Brain microvascular endothelial cell (primary cell): ENCODE data around the gene EXD2.
"Not testable (repeated sequence)": the region's sequence is repeated elsewhere in the genome, so short reads cannot be mapped to it uniquely, and the experiment has no call there.

Source experiments
- DNase-seq: peaks from one replicate; pipeline ENCODE4 v3.0.0-alpha.2; 2020
- H3K27ac ChIP-seq: fragments of 250-450 bp; sonication (Bioruptor Pico); 2 replicates; pipeline ENCODE4 v1.5.1; 2020; ENCODE audit warnings: mild to moderate bottlenecking, moderate library complexity
- H3K27me3 ChIP-seq: fragments of 250-450 bp; sonication (Bioruptor Pico); replicated peaks from 2 replicates; pipeline ENCODE4 v1.5.1; 2020; ENCODE audit warnings: mild to moderate bottlenecking
- H3K36me3 ChIP-seq: fragments of 250-450 bp; sonication (Bioruptor Pico); replicated peaks from 2 replicates; pipeline ENCODE4 v1.5.1; 2020; ENCODE audit warnings: mild to moderate bottlenecking
- H3K4me3 ChIP-seq: 2 replicates; pipeline ENCODE4 v1.5.1; 2011; ENCODE audit warnings: low read depth, mild to moderate bottlenecking, control low read depth, low read length, moderate library complexity
- in situ Hi-C: cut with HindIII; loops from 2 replicates; pipeline ENCODE4 v1.10.0; 2017; ENCODE audit warnings: low sequenced_read_pairs, low pct_ligation_motif_present
- TF ChIP-seq, protein P1 (sequence below): IDR thresholded peaks from 2 replicates; pipeline ENCODE4 v1.5.1; 2011; ENCODE audit warnings: low read depth, mild to moderate bottlenecking, moderate library complexity, low read length, control low read depth, inconsistent platforms; ENCODE audit errors: missing control alignments

EXD2 gene

DNA sequence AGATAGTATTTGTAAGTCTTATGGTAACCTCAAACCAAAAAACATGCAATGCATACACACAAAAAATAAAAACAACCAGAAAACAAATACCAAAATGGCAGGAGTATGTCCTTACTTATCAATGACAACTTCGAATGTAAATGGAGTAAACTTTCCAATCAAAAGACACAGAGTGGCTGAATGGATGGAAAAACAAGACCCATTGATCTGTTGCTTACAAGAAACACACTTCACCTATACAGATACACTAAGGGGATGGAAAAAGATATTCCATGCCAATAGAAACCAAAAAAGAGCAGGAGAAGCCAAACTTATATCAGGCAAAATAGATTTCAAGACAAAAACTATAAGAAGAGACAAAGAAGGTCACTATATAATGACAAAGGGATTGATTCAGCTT is 29.7 kb upstream of the EXD2 start:
- TF ChIP-seq, protein P1, sequence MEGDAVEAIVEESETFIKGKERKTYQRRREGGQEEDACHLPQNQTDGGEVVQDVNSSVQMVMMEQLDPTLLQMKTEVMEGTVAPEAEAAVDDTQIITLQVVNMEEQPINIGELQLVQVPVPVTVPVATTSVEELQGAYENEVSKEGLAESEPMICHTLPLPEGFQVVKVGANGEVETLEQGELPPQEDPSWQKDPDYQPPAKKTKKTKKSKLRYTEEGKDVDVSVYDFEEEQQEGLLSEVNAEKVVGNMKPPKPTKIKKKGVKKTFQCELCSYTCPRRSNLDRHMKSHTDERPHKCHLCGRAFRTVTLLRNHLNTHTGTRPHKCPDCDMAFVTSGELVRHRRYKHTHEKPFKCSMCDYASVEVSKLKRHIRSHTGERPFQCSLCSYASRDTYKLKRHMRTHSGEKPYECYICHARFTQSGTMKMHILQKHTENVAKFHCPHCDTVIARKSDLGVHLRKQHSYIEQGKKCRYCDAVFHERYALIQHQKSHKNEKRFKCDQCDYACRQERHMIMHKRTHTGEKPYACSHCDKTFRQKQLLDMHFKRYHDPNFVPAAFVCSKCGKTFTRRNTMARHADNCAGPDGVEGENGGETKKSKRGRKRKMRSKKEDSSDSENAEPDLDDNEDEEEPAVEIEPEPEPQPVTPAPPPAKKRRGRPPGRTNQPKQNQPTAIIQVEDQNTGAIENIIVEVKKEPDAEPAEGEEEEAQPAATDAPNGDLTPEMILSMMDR = no peak
- in situ Hi-C loops = no loop called here
- DNase-seq = no peak
- no peak overlapping the region for H3K4me3 ChIP-seq
- no peak overlapping the region for H3K27ac ChIP-seq
- H3K36me3 ChIP-seq = no peaks in the 10 kb centered on the region
- no peaks in the 10 kb centered on the region for H3K27me3 ChIP-seq

- H3K27me3 ChIP-seq, H3K36me3 ChIP-seq, H3K4me3 ChIP-seq, DNase-seq, H3K27ac ChIP-seq, in situ Hi-C loops: not testable (repeated sequence)
Observed at GRCh38 chr14:69165787-69166186, 25.5 kb upstream of the EXD2 start.

DNA sequence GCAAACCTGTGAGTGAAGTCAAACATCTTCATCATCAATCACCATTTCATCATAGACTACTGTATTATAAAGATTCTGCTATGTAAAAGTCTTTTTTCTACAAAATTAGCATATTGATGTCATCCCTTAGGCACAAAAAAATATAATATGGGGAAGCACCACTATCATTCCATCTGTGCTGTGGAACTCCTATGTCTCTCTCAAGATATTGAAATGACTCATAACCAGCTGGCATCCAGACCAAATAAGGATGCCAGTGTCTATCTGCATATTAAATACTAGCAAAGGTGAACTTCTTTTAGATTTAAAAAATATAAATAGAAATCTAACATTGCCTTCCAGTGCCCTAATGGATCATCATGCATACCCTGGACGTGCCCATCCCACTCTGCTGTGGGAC is 20.5 kb upstream of the EXD2 start:
- in situ Hi-C loops = no loop called here
- no peaks in the 10 kb centered on the region for H3K36me3 ChIP-seq
- no peak overlapping the region for H3K4me3 ChIP-seq
- H3K27me3 ChIP-seq = no peaks in the 10 kb centered on the region
- no peak for DNase-seq
- H3K27ac ChIP-seq = no peak overlapping the region
- TF ChIP-seq, protein P1 = no peak

GRCh38 chr14:69171569-69171968 is 19.7 kb upstream of the EXD2 start:
- no peaks in the 10 kb centered on the region for H3K27me3 ChIP-seq
- H3K4me3 ChIP-seq = no peak overlapping the region
- H3K27ac ChIP-seq = no peak overlapping the region
- TF ChIP-seq, protein P1 = no peak
- H3K36me3 ChIP-seq = no peaks in the 10 kb centered on the region
- in situ Hi-C loops = no loop called here
- DNase-seq = no peak

DNA sequence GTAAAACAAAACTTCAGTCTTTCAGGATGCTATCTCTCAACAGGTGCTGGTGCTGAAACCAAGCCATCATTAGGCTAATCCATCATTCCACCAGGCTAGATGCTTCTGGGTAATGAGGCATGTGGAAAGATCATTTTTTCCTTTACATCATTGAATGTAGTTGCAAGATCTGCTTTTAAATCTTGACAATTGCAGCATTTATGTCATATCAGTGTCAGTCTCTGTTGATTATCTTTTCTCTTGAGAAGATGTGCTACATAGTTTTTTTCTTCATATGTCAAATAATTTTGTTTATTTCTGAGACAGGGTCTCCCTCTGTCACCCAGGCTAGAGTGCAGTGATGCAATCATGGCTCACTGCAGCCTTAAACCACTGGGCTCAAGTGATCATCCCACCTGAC is 16.2 kb upstream of the EXD2 start:
- in situ Hi-C loops = no loop called here
- DNase-seq = no peak
- Histone ChIP-seq H3K27me3 (no peaks in the 10 kb centered on the region), H3K27ac (no peak overlapping the region), H3K4me3 (no peak overlapping the region), H3K36me3 (no peaks in the 10 kb centered on the region)
- TF ChIP-seq, protein P1 = no peak

DNA sequence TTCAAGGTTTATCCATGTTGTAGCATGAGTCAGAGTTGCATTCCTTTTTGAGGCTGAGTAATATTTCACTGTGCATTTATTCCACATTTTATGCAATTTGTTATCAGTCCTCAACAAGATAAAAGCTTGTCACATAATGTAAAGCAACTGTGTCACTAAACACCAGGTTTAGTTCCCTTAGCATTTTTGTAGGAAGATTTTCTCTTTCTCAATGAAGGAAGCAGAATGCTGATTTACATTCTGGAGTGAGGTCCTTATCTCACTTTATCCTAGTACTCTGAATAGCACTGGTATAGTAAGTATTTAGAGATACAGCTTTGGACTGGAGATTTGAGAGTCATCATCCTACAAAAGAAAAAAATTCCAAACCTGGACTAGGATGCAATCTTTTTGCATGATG is 9.8 kb upstream of the EXD2 start:
- H3K27ac ChIP-seq = no peak overlapping the region
- no peak for DNase-seq
- H3K36me3 ChIP-seq = no peaks in the 10 kb centered on the region
- in situ Hi-C loops = no loop called here
- no peak overlapping the region for H3K4me3 ChIP-seq
- H3K27me3 ChIP-seq = no peaks in the 10 kb centered on the region
- TF ChIP-seq, protein P1 = no peak

- DNase-seq, H3K36me3 ChIP-seq, H3K27me3 ChIP-seq, H3K4me3 ChIP-seq, H3K27ac ChIP-seq, in situ Hi-C loops: not testable (repeated sequence)
Observed at GRCh38 chr14:69182580-69182979, 8.7 kb upstream of the EXD2 start.
